ENCODE measurements around the gene DGCR6L. TPM values are rescaled to one million over a fixed set of nuclear protein-coding genes. Genes with fewer than 3 reads are reported as not detected.
"Not testable (repeated sequence)": the region's sequence is repeated elsewhere in the genome, so short reads cannot be mapped to it uniquely, and the experiment has no call there.

Gene DGCR6L
- total RNA-seq, 1 experiment from 2014 or later, result 37.4 TPM

- H3K4me1 ChIP-seq; H3K4me3 ChIP-seq (ENCODE audit: low read depth, low read length); DNase-seq; H3K4me3 Mint-ChIP-seq (ENCODE audit: unreplicated experiment); H3K27ac Mint-ChIP-seq (ENCODE audit: unreplicated experiment); H3K27me3 Mint-ChIP-seq (ENCODE audit: insufficient read depth, unreplicated experiment); H3K36me3 ChIP-seq (ENCODE audit: control insufficient read depth, insufficient read depth, low read length); BruUV-seq (replicated peaks); POLR2A ChIA-PET; H3K9me3 ChIP-seq; intact Hi-C loops (cut with micrococcal nuclease; ENCODE audit: unreplicated experiment); H3K36me3 Mint-ChIP-seq (ENCODE audit: insufficient read depth, unreplicated experiment); H3K9me3 Mint-ChIP-seq (ENCODE audit: unreplicated experiment); H3K27me3 ChIP-seq (replicated peaks; ENCODE audit: control insufficient read depth, insufficient read depth, low read length); H3K4me1 Mint-ChIP-seq (ENCODE audit: low read depth, unreplicated experiment); CTCF ChIA-PET: not testable (repeated sequence)
Observed at GRCh38 chr22:20336561-20336960, 16.7 kb upstream of the DGCR6L start.

- H3K27ac Mint-ChIP-seq (ENCODE audit: unreplicated experiment); H3K4me1 ChIP-seq; intact Hi-C loops (cut with micrococcal nuclease; ENCODE audit: unreplicated experiment); H3K27me3 Mint-ChIP-seq (ENCODE audit: insufficient read depth, unreplicated experiment); H3K36me3 Mint-ChIP-seq (ENCODE audit: insufficient read depth, unreplicated experiment); H3K27me3 ChIP-seq (replicated peaks; ENCODE audit: control insufficient read depth, insufficient read depth, low read length); H3K9me3 ChIP-seq; H3K36me3 ChIP-seq (ENCODE audit: control insufficient read depth, insufficient read depth, low read length); H3K4me3 ChIP-seq (ENCODE audit: low read depth, low read length); BruUV-seq (replicated peaks); H3K9me3 Mint-ChIP-seq (ENCODE audit: unreplicated experiment); DNase-seq; H3K4me1 Mint-ChIP-seq (ENCODE audit: low read depth, unreplicated experiment); H3K4me3 Mint-ChIP-seq (ENCODE audit: unreplicated experiment): not testable (repeated sequence)
- POLR2A ChIA-PET, result interaction anchor here (0.7 kb wide), 1 partner anchor 65 kb away, joined by 7 read pairs; the partner anchor contains the start of gene ZNF74
- CTCF ChIA-PET, result interaction anchor here (0.7 kb wide), 1 partner anchor 572 kb away, joined by 5 read pairs; no protein-coding TSS in a partner anchor
Observed at GRCh38 chr22:20328569-20328930, 8.7 kb upstream of the DGCR6L start.

GRCh38 chr22:20325996-20326395 lies 6.1 kb upstream of the DGCR6L start:
- H3K27ac Mint-ChIP-seq (ENCODE audit: unreplicated experiment); H3K27me3 ChIP-seq (replicated peaks; ENCODE audit: control insufficient read depth, insufficient read depth, low read length); intact Hi-C loops (cut with micrococcal nuclease; ENCODE audit: unreplicated experiment); DNase-seq; H3K27me3 Mint-ChIP-seq (ENCODE audit: insufficient read depth, unreplicated experiment); H3K36me3 Mint-ChIP-seq (ENCODE audit: insufficient read depth, unreplicated experiment); POLR2A ChIA-PET; H3K36me3 ChIP-seq (ENCODE audit: control insufficient read depth, insufficient read depth, low read length); H3K4me1 Mint-ChIP-seq (ENCODE audit: low read depth, unreplicated experiment); H3K4me1 ChIP-seq; CTCF ChIA-PET; H3K4me3 Mint-ChIP-seq (ENCODE audit: unreplicated experiment); H3K9me3 Mint-ChIP-seq (ENCODE audit: unreplicated experiment); H3K4me3 ChIP-seq (ENCODE audit: low read depth, low read length); H3K9me3 ChIP-seq; BruUV-seq (replicated peaks): not testable (repeated sequence)

- Histone ChIP-seq H3K4me3 (ENCODE audit: low read depth, low read length) (no peak overlapping the region), H3K27me3 (replicated peaks; ENCODE audit: control insufficient read depth, insufficient read depth, low read length) (no peaks in the 10 kb centered on the region), H3K36me3 (ENCODE audit: control insufficient read depth, insufficient read depth, low read length) (no peaks in the 10 kb centered on the region), H3K9me3 (no peaks in the 10 kb centered on the region), H3K4me1 (no peaks in the 10 kb centered on the region)
- no peak for DNase-seq
- no peaks in the 10 kb centered on the region for H3K9me3 Mint-ChIP-seq (ENCODE audit: unreplicated experiment)
- no peak for TF ChIP-seq CTCF (IDR thresholded peaks at IDR 0.05; ENCODE audit: insufficient read depth in 1 of 2, low read depth in 1 of 2, low read length in 1 of 2, severe bottlenecking in 1 of 2, unreplicated experiment in 1 of 2)
- no peaks in the 10 kb centered on the region for H3K36me3 Mint-ChIP-seq (ENCODE audit: insufficient read depth, unreplicated experiment)
- no TSS peak for BruUV-seq (replicated peaks)
- no peaks in the 10 kb centered on the region for H3K4me1 Mint-ChIP-seq (ENCODE audit: low read depth, unreplicated experiment)
- ChIA-PET CTCF (no interaction called here), POLR2A (no interaction called here)
- intact Hi-C loops (cut with micrococcal nuclease; ENCODE audit: unreplicated experiment), result no loop called here
- H3K27ac Mint-ChIP-seq (ENCODE audit: unreplicated experiment), result no peak overlapping the region
- H3K27me3 Mint-ChIP-seq (ENCODE audit: insufficient read depth, unreplicated experiment), result no peaks in the 10 kb centered on the region
- no peak overlapping the region for H3K4me3 Mint-ChIP-seq (ENCODE audit: unreplicated experiment)
Observed at GRCh38 chr22:20324139-20324516, 4.3 kb upstream of the DGCR6L start.

GRCh38 chr22:20321552-20322211 lies 1.8 kb upstream of the DGCR6L start:
- peak overlapping the region; percentile 37 for H3K4me3 Mint-ChIP-seq (ENCODE audit: unreplicated experiment)
- BruUV-seq (replicated peaks); H3K4me1 ChIP-seq; intact Hi-C loops (cut with micrococcal nuclease; ENCODE audit: unreplicated experiment); CTCF ChIA-PET; H3K36me3 Mint-ChIP-seq (ENCODE audit: insufficient read depth, unreplicated experiment); H3K9me3 Mint-ChIP-seq (ENCODE audit: unreplicated experiment); H3K36me3 ChIP-seq (ENCODE audit: control insufficient read depth, insufficient read depth, low read length); H3K27me3 Mint-ChIP-seq (ENCODE audit: insufficient read depth, unreplicated experiment); H3K9me3 ChIP-seq; H3K4me1 Mint-ChIP-seq (ENCODE audit: low read depth, unreplicated experiment); H3K4me3 ChIP-seq (ENCODE audit: low read depth, low read length); H3K27me3 ChIP-seq (replicated peaks; ENCODE audit: control insufficient read depth, insufficient read depth, low read length); POLR2A ChIA-PET; H3K27ac Mint-ChIP-seq (ENCODE audit: unreplicated experiment): not testable (repeated sequence)
- DNase-seq, result peak in 1 of 2 experiments; percentile 22

- H3K27ac Mint-ChIP-seq (ENCODE audit: unreplicated experiment), result peak overlapping the region; percentile 79
- POLR2A ChIA-PET; H3K27me3 Mint-ChIP-seq (ENCODE audit: insufficient read depth, unreplicated experiment); intact Hi-C loops (cut with micrococcal nuclease; ENCODE audit: unreplicated experiment); H3K36me3 ChIP-seq (ENCODE audit: control insufficient read depth, insufficient read depth, low read length); H3K4me1 ChIP-seq; H3K9me3 ChIP-seq; H3K36me3 Mint-ChIP-seq (ENCODE audit: insufficient read depth, unreplicated experiment); H3K9me3 Mint-ChIP-seq (ENCODE audit: unreplicated experiment); H3K4me1 Mint-ChIP-seq (ENCODE audit: low read depth, unreplicated experiment); CTCF ChIA-PET; H3K27me3 ChIP-seq (replicated peaks; ENCODE audit: control insufficient read depth, insufficient read depth, low read length): not testable (repeated sequence)
- DNase-seq, result peak in 1 of 2 experiments; percentile 17
- TSS peak; percentile 70 for BruUV-seq (replicated peaks)
- H3K4me3 ChIP-seq (ENCODE audit: low read depth, low read length), result peak overlapping the region; percentile 87
- H3K4me3 Mint-ChIP-seq (ENCODE audit: unreplicated experiment), result peak overlapping the region; percentile 89
Observed at GRCh38 chr22:20320659-20321551, 1.0 kb upstream of the DGCR6L start.
